ENCODE measurements around the gene TCF12.

- no peak for TF ChIP-seq ZNF274 (IDR thresholded peaks at IDR 0.05; ENCODE audit: low read depth, low read length)
- TF ChIP-seq YY1 (IDR thresholded peaks at IDR 0.05; ENCODE audit: insufficient read depth, insufficient read length) = no peak
- no peak for TF ChIP-seq SUZ12 (IDR thresholded peaks at IDR 0.05; ENCODE audit: extremely low read depth, insufficient read depth, insufficient read length)
Measured at GRCh38 chr15:57306161-57306943, 387.9 kb downstream of the TCF12 start.
